PC-3 (cell line): Measurements from ENCODE around the gene FAM229A. TPM values are rescaled to one million over a fixed set of nuclear protein-coding genes. Genes with fewer than 3 reads are reported as not detected.
"Not testable (repeated sequence)": the region's sequence is repeated elsewhere in the genome, so short reads cannot be mapped to it uniquely, and the experiment has no call there.

Experiments used
- ATAC-seq: fragments of 200-7000 bp; cut with Tn5 transposase; 2 replicates; pipeline ENCODE4 v1.9.1; 2020; ENCODE audit warnings: mild to moderate bottlenecking, moderate library complexity
- BruUV-seq: library from RNA; stranded (reverse); fragments of 400-500 nt; replicated peaks from 2 replicates; lab custom pipeline; 2021; lab: Mats Ljungman, UMichigan
- CTCF ChIA-PET: fragments of 300-600 bp; sonication (Branson Sonifier 250); formaldehyde crosslinking; loops from one replicate; lab custom pipeline; 2022; ENCODE audit warnings: antibody characterized with exemption; lab: Charles Lee
- POLR2A ChIA-PET: fragments of 300-600 bp; sonication (Branson Sonifier 250); formaldehyde crosslinking; loops from one replicate; lab custom pipeline; 2022; ENCODE audit warnings: antibody characterized with exemption; ENCODE audit not compliant: unreplicated experiment; lab: Charles Lee
- DNase-seq: peaks from one replicate; pipeline ENCODE4 v3.0.0-alpha.2; 2015
- H2AFZ ChIP-seq: fragments of 300-600 bp; sonication (generic); 2 replicates; pipeline ENCODE4 v1.6.0; 2016; ENCODE audit warnings: antibody characterized with exemption, low read length
- H3F3A ChIP-seq: fragments of 300-600 bp; sonication (generic); one replicate; pipeline ENCODE4 v1.6.0; 2017; ENCODE audit warnings: antibody characterized with exemption, low read length, control low read depth, mild to moderate bottlenecking; ENCODE audit not compliant: unreplicated experiment
- H3K27ac ChIP-seq: fragments of 300-600 bp; sonication (generic); 2 replicates; pipeline ENCODE4 v1.5.1; 2016; ENCODE audit warnings: mild to moderate bottlenecking, low read length
- H3K27me3 ChIP-seq: fragments of 300-600 bp; sonication (generic); 2 replicates; pipeline ENCODE4 v1.6.1; 2016; ENCODE audit warnings: low read length, mixed read lengths
- H3K36me3 ChIP-seq: fragments of 300-600 bp; sonication (generic); 2 replicates; pipeline ENCODE4 v1.6.1; 2016; ENCODE audit warnings: low read depth, mixed run types, low read length, mixed read lengths
- H3K4me1 ChIP-seq: fragments of 300-600 bp; sonication (generic); 2 replicates; pipeline ENCODE4 v1.5.1; 2016; ENCODE audit warnings: low read length; ENCODE audit not compliant: insufficient read depth
- H3K4me2 ChIP-seq: fragments of 300-600 bp; sonication (generic); 2 replicates; pipeline ENCODE4 v1.6.0; 2016; ENCODE audit warnings: low read length
- H3K4me3 ChIP-seq: fragments of 300-600 bp; sonication (generic); 2 replicates; pipeline ENCODE4 v1.5.1; 2016; ENCODE audit warnings: mild to moderate bottlenecking, low read length, mixed read lengths
- H3K79me2 ChIP-seq: fragments of 300-600 bp; sonication (generic); 2 replicates; pipeline ENCODE4 v1.6.1; 2017; ENCODE audit warnings: low read length, mixed read lengths
- H3K9ac ChIP-seq: fragments of 300-600 bp; sonication (generic); 2 replicates; pipeline ENCODE4 v1.6.0; 2016; ENCODE audit warnings: mild to moderate bottlenecking, low read length
- H3K9me2 ChIP-seq: fragments of 300-600 bp; sonication (generic); replicated peaks from 2 replicates; pipeline ENCODE4 v1.6.1; 2016; ENCODE audit warnings: mixed run types, low read length, mixed read lengths
- H3K9me3 ChIP-seq: fragments of 300-600 bp; sonication (generic); 2 replicates; pipeline ENCODE4 v1.6.1; 2016; ENCODE audit warnings: low read length, mixed read lengths
- H4K20me1 ChIP-seq: fragments of 300-600 bp; sonication (generic); 2 replicates; pipeline ENCODE4 v1.6.1; 2016; ENCODE audit warnings: low read length, mixed read lengths
- EZH2 ChIP-seq: fragments of 300-600 bp; sonication (generic); IDR thresholded peaks from one replicate; pipeline ENCODE4 v1.6.1; 2017; ENCODE audit warnings: antibody characterized with exemption, mild to moderate bottlenecking, low read length; ENCODE audit not compliant: unreplicated experiment
- EZH2phosphoT487 ChIP-seq: fragments of 300-600 bp; sonication (generic); IDR thresholded peaks from 2 replicates; pipeline ENCODE4 v1.6.1; 2018; ENCODE audit warnings: mild to moderate bottlenecking, antibody characterized with exemption, low read length, borderline replicate concordance
- intact Hi-C: fragments of 100-400 bp; cut with micrococcal nuclease; formaldehyde crosslinking; loops from 2 replicates; pipeline ENCODE4 v1.9.0; 2023
- total RNA-seq: library from RNA; depleted of rRNA; stranded (reverse); fragments of >200 nt; gene quantifications from 2 replicates; pipeline ENCODE4 v1.2.3, GENCODE V29; 2014
- TF ChIP-seq, protein P1 (sequence below): fragments of 300-600 bp; sonication (generic); conservative IDR thresholded peaks from 2 replicates; pipeline ENCODE4 v1.5.1; 2017; ENCODE audit warnings: antibody characterized with exemption, low read depth, mild to moderate bottlenecking, low read length

Gene FAM229A
- total RNA-seq, 1 experiment from 2014 or later, result 3.0 TPM

DNA sequence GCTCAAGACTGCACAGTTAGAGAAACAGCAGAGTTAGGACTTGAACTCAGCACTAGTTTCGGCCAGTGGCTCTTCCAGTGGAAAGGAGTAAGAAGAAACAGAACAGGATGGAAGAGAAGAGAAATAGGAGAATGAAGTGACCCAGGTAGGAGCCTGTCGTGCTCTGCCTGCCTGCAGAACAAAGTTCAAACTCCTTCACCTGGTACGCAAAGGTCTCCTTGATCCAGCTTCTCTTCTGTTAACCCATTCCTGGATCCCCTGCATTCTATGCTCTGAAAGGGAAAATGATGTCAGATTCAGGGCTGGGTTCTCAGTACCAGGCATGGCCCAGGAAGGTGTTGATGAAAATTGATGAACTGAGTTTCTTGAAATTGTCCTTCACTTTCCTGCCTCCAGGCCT, 3.9 kb downstream of the FAM229A start:
- ChIA-PET POLR2A (no interaction called here), CTCF (no interaction called here)

DNA sequence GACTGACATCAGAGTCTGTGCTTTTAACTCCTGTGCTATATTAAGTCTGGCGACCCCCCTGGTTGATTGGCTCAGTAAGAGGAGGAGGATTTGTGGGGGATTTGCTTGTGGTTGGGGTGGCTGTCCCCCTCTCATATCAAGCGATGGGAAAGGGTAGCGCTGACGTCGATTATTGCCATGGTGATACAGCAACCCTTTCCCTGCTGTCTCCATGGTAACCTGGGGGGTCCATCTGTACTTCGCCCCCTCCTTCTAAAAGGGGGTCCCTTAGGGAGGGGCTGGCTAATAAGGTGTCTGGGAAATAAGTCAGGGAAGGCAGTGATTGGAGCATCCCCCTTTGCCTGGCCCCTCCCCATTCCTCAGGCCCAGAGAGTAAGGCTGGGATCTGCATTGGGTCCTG, 4.7 kb downstream of the FAM229A start:
- H3K27me3 ChIP-seq, result no peaks in the 10 kb centered on the region
- TF ChIP-seq, protein P1, sequence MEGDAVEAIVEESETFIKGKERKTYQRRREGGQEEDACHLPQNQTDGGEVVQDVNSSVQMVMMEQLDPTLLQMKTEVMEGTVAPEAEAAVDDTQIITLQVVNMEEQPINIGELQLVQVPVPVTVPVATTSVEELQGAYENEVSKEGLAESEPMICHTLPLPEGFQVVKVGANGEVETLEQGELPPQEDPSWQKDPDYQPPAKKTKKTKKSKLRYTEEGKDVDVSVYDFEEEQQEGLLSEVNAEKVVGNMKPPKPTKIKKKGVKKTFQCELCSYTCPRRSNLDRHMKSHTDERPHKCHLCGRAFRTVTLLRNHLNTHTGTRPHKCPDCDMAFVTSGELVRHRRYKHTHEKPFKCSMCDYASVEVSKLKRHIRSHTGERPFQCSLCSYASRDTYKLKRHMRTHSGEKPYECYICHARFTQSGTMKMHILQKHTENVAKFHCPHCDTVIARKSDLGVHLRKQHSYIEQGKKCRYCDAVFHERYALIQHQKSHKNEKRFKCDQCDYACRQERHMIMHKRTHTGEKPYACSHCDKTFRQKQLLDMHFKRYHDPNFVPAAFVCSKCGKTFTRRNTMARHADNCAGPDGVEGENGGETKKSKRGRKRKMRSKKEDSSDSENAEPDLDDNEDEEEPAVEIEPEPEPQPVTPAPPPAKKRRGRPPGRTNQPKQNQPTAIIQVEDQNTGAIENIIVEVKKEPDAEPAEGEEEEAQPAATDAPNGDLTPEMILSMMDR, result no peak
- TF ChIP-seq EZH2, result no peak
- no peak overlapping the region for H3K4me2 ChIP-seq
- no peak overlapping the region for H3K9ac ChIP-seq
- H3K36me3 ChIP-seq, result no peaks in the 10 kb centered on the region
- H3K4me3 ChIP-seq, result no peak overlapping the region
- no peaks in the 10 kb centered on the region for H3K9me3 ChIP-seq
- peaks cover 1% of the 10 kb centered on the region; the same call in 1 of the 2 replicates for H3K4me1 ChIP-seq
- no peak for ATAC-seq
- no peaks in the 10 kb centered on the region for H3K79me2 ChIP-seq
- no peak overlapping the region for H3K27ac ChIP-seq
- intact Hi-C loops, result no loop called here
- CTCF ChIA-PET, result no interaction called here
- no peak for DNase-seq
- H4K20me1 ChIP-seq, result no peaks in the 10 kb centered on the region
- H3K9me2 ChIP-seq, result no peaks in the 10 kb centered on the region
- POLR2A ChIA-PET, result interaction anchor here (0.7 kb wide), 1 partner anchor 1292 kb away, joined by 4 read pairs; no protein-coding TSS in a partner anchor
- BruUV-seq, result no TSS peak
- H2AFZ ChIP-seq, result no peak overlapping the region
- no peaks in the 10 kb centered on the region for H3F3A ChIP-seq

More for the DNA sequence above, 3.9 kb downstream of the FAM229A start:
- Histone ChIP-seq H4K20me1 (no peaks in the 10 kb centered on the region), H3F3A (no peaks in the 10 kb centered on the region), H3K36me3 (no peaks in the 10 kb centered on the region), H3K4me2 (no peak overlapping the region), H3K27ac (no peak overlapping the region), H3K9ac (no peak overlapping the region), H3K9me2 (no peaks in the 10 kb centered on the region), H3K4me1 (no peaks in the 10 kb centered on the region), H2AFZ (no peak overlapping the region), H3K79me2 (no peaks in the 10 kb centered on the region), H3K9me3 (no peaks in the 10 kb centered on the region), H3K27me3 (no peaks in the 10 kb centered on the region), H3K4me3 (no peak overlapping the region)
- TF ChIP-seq, protein P1, result no peak
- no peak for TF ChIP-seq EZH2phosphoT487
- DNase-seq, result no peak
- ATAC-seq, result no peak
- intact Hi-C loops, result no loop called here
- BruUV-seq, result no TSS peak

DNA sequence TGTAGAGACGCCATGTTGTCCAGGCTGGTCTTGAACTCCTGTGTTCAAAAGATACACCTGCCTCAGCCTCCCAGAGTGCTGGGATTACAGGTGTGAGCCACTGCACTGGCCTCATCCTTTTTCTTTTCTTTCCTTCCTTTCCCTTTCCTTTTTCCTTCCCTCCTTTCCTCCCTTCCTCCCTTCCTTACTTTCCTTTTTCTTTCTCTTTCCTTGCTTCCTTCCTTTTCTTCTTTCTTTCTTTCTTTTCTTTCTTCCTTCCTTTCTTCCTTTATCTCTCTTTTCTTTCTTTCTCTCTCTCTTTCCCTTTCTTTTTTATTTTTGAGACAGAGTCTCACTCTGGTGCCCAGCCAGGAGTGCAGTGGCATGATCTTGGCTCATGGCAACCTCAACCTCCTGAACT, 5.8 kb downstream of the FAM229A start:
- Histone ChIP-seq H3K79me2 (no peaks in the 10 kb centered on the region), H3K9ac (no peak overlapping the region), H3K36me3 (no peaks in the 10 kb centered on the region), H3K27me3 (no peaks in the 10 kb centered on the region), H2AFZ (no peak overlapping the region), H3K4me3 (no peak overlapping the region), H3F3A (no peaks in the 10 kb centered on the region), H3K9me3 (no peaks in the 10 kb centered on the region), H3K9me2 (no peaks in the 10 kb centered on the region), H3K4me2 (no peak overlapping the region), H3K27ac (no peak overlapping the region), H3K4me1 (peaks cover 8% of the 10 kb centered on the region), H4K20me1 (no peaks in the 10 kb centered on the region)
- BruUV-seq, result no TSS peak
- CTCF ChIA-PET, result no interaction called here
- POLR2A ChIA-PET, result no interaction called here
- no peak for DNase-seq
- TF ChIP-seq, protein P1, result no peak
- no peak for TF ChIP-seq EZH2phosphoT487
- TF ChIP-seq EZH2, result no peak
- intact Hi-C loops, result no loop called here
- no peak for ATAC-seq

DNA sequence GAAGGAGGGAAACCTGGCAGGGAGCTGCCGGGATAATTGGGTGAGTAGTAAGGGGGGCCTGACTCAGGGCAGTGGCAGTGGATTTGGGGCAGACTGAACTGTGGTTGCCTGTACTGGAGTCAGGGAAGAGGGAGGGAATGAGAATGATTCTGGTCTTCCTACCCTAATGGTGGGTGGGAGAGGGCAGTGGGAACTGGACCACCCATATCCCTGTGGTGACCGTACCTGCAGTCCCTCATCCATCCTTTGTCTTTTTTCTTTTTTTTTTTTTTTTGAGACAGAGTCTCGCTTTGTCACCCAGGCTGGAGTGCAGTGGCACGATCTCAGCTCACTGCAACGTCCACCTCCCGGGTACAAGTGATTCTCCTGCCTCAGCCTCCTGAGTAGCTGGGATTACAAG, 6.5 kb downstream of the FAM229A start:
- H3F3A ChIP-seq, H3K4me3 ChIP-seq, H3K9ac ChIP-seq, POLR2A ChIA-PET, H3K79me2 ChIP-seq, H2AFZ ChIP-seq, H3K9me3 ChIP-seq, CTCF ChIA-PET, H3K27me3 ChIP-seq, BruUV-seq, H3K4me1 ChIP-seq, DNase-seq, H3K27ac ChIP-seq, H3K36me3 ChIP-seq, H3K9me2 ChIP-seq, H3K4me2 ChIP-seq, ATAC-seq, H4K20me1 ChIP-seq, intact Hi-C loops: not testable (repeated sequence)
